Mesothelial cell of epicardium (in vitro differentiated cells): Measurements from ENCODE around the gene HOGA1. TPM values are rescaled to one million over a fixed set of nuclear protein-coding genes. Genes with fewer than 3 reads are reported as not detected.
A peak's percentile ranks its signal among the peaks of the same experiment; 100 is the strongest.

Experiments used
- DNase-seq, 2 experiments: peaks; one replicate each; pipeline ENCODE4 v3.0.0; 2021; ENCODE audit warnings: low spot score in 2 of 2; ENCODE audit not compliant: unreplicated experiment in 2 of 2
- H3K27ac Mint-ChIP-seq: 2 replicates; pipeline ENCODE4 v1.8.0; 2021; ENCODE audit warnings: mixed read lengths
- H3K27me3 Mint-ChIP-seq: 2 replicates; pipeline ENCODE4 v1.8.0; 2021; ENCODE audit warnings: low read depth, mixed read lengths
- H3K36me3 Mint-ChIP-seq: 2 replicates; pipeline ENCODE4 v1.8.0; 2021; ENCODE audit warnings: mixed read lengths
- H3K4me1 Mint-ChIP-seq: 2 replicates; pipeline ENCODE4 v1.8.0; 2021; ENCODE audit warnings: mixed read lengths
- H3K4me3 Mint-ChIP-seq: 2 replicates; pipeline ENCODE4 v1.8.0; 2021; ENCODE audit warnings: mild to moderate bottlenecking, moderate library complexity, mixed read lengths
- H3K9me3 Mint-ChIP-seq: 2 replicates; pipeline ENCODE4 v1.8.0; 2021; ENCODE audit warnings: mixed read lengths
- CTCF ChIP-seq: fragments of 200-600 bp; sonication (generic); IDR thresholded peaks from one replicate; pipeline ENCODE4 v1.5.0; 2021; ENCODE audit warnings: antibody characterized with exemption; ENCODE audit not compliant: unreplicated experiment
- total RNA-seq: library from RNA; stranded (reverse); gene quantifications from 3 replicates; pipeline ENCODE4 v1.2.1, GENCODE V29; 2021

Gene HOGA1
- total RNA-seq, 1 donor from 2014 or later, result 0.31 TPM

GRCh38 chr10:97590082-97590747 is 6.0 kb downstream of the HOGA1 start:
- TF ChIP-seq CTCF, result no peak
- no peaks in the 10 kb centered on the region for H3K9me3 Mint-ChIP-seq
- H3K4me3 Mint-ChIP-seq, result no peak overlapping the region

GRCh38 chr10:97590748-97591495 is 6.7 kb downstream of the HOGA1 start:
- H3K27ac Mint-ChIP-seq, result no peak overlapping the region
- TF ChIP-seq CTCF, result no peak
- H3K27me3 Mint-ChIP-seq, result no peaks in the 10 kb centered on the region
- H3K36me3 Mint-ChIP-seq, result no peaks in the 10 kb centered on the region
- H3K4me1 Mint-ChIP-seq, result peaks cover 8% of the 10 kb centered on the region
- DNase-seq, result no peak
- H3K9me3 Mint-ChIP-seq, result no peaks in the 10 kb centered on the region
- no peak overlapping the region for H3K4me3 Mint-ChIP-seq

More at GRCh38 chr10:97590082-97590747, 6.0 kb downstream of the HOGA1 start:
- Mint-ChIP-seq H3K36me3 (no peaks in the 10 kb centered on the region), H3K4me1 (peaks cover 11% of the 10 kb centered on the region), H3K27me3 (no peaks in the 10 kb centered on the region), H3K27ac (no peak overlapping the region)
- no peak for DNase-seq

GRCh38 chr10:97593421-97593820 is 9.2 kb downstream of the HOGA1 start:
- Mint-ChIP-seq H3K27ac (peak overlapping the region; percentile 30), H3K4me3 (no peak overlapping the region), H3K4me1 (peaks cover 8% of the 10 kb centered on the region), H3K27me3 (no peaks in the 10 kb centered on the region), H3K9me3 (no peaks in the 10 kb centered on the region), H3K36me3 (no peaks in the 10 kb centered on the region)
- TF ChIP-seq CTCF, result no peak
- DNase-seq, result no peak

GRCh38 chr10:97596101-97597082 is 12.2 kb downstream of the HOGA1 start:
- Mint-ChIP-seq H3K27ac (no peak overlapping the region), H3K4me1 (peaks cover 4% of the 10 kb centered on the region), H3K27me3 (no peaks in the 10 kb centered on the region), H3K36me3 (no peaks in the 10 kb centered on the region), H3K9me3 (no peaks in the 10 kb centered on the region), H3K4me3 (no peak overlapping the region)
- DNase-seq, result no peak
- TF ChIP-seq CTCF, result no peak

- Mint-ChIP-seq H3K27me3 (no peaks in the 10 kb centered on the region), H3K36me3 (no peaks in the 10 kb centered on the region), H3K9me3 (no peaks in the 10 kb centered on the region), H3K4me1 (peaks cover 4% of the 10 kb centered on the region), H3K4me3 (no peak overlapping the region), H3K27ac (no peak overlapping the region)
- DNase-seq, result no peak
- TF ChIP-seq CTCF, result no peak
Observed at GRCh38 chr10:97597778-97598177, 13.6 kb downstream of the HOGA1 start.
